Activated CD4-positive, CD25-positive, alpha-beta regulatory T cell treated with anti-CD3 and anti-CD28 coated beads, Interleukin-2, amount 50 U/mL, for 72 hours (primary cell): Measurements from ENCODE around the gene ROR2.

Experiments
- DNase-seq: peaks from one replicate; pipeline ENCODE4 v3.0.0; 2021

The ROR2 gene

DNA sequence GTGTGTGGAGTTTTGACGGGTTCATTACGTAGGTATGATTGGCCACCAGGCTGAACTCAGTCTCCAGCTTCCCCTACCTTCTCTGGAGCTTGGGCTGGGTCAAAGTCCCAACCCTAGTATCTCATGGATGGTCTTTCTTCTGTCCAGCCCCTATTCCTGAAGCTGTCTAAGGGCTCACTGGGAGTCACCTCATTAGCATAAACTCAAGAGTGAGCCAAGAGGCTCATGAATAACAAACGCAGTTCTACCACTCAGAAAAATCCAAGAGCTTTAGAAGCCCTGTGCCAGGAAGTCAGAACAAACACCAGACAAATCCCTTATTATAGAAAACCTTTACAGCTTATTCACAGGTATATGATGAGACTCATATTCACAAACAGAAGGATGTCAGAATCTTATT lies 346.1 kb downstream of the ROR2 start:
- no peak for DNase-seq

- DNase-seq = no peak
These were observed 350.5 kb downstream of the ROR2 start for GRCh38 chr9:91599564-91599963.

DNA sequence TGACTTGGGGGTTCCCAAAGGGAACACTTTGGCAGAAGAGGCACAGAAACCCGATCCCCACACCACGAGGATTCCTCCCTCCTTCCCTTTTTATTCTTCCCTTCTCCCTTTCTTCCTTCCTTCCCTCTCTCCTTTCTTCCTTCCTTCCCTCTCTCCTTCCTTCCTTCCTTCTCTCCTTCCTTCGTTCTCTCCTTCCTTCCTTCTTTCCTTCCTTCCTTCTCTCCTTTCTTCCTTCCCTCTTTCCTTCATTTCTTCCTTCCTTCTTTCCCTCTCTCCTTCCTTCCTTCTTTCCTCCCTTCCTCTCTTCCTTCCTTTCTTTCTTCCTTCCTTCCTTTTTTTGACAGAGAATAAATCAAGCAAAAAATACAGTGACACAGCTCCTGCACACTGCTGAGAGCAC lies 358.4 kb downstream of the ROR2 start:
- DNase-seq = no peak

- no peak for DNase-seq
These were observed 360.9 kb downstream of the ROR2 start for GRCh38 chr9:91589101-91589553.

GRCh38 chr9:91586282-91586681 lies 363.7 kb downstream of the ROR2 start:
- DNase-seq = no peak

- DNase-seq = no peak
These were observed 366.1 kb downstream of the ROR2 start for GRCh38 chr9:91583966-91584365.

DNA sequence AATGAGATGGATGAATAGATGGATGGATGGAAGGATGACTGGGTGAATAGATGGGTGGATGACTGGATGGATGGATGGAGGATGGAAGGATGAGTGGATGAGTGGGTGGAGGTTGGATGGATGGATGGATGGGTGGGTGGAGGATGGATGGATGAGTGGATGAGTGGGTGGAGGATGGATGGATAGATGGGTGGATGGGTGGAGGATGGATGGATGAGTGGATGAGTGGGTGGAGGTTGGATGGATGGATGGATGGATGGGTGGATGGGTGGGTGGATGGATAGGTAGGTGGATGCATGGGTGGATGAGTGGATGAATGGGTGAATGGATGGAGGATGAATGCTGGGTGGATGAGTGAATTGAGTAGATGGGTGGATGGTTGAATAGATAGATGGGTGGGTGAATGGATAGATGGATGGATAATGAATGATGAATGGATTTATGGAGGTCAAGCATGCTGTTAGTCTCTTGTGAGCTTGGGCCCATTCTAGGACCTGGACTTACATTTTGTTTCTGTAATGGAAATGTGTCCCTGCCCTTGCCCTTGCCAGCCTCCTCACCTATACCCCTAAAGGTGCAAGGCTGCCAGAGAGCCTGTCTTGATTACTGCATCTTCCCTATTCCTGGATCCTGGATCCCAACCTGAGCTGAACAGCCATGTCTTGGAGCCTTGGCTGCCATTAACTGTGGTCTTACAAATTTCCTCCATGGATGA lies 366.7 kb downstream of the ROR2 start:
- no peak for DNase-seq

DNA sequence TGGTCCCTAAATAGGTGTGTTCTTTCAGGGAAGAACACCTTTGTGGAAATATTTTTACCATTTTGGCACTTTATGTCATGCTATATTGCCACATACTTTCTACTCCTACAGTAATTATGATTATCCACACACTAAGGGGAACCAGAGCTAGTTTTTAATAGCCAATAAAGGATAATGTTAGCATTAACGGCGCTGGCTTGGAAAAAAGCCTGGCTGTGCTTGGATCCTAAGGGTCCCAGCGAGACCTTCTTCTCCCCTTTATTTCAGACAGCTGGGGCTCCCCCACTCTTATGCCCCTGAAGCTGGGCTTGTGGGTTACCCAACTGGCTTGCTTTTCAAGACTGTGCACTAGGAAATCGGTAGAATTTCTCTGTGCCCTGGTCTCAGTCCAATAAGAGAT lies 367.8 kb downstream of the ROR2 start:
- DNase-seq = no peak

DNA sequence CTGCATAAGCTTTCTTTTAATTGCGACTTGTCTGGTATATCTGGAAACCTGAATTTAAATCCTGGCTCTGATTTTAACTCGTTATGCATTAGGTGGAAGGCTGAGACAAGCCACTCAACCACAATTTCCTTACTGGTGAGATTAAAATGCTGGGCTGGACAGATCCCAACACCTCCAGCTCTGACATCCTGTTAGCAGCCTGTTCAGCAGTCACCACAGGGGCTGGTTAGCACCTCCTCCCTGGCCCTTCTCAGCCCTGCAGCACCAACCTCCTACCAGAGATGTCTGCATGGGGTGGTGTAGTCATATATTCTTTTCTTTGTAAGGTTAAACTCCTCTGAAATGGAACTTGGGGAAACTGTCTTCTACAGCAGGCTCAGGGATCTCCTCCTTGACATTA lies 369.9 kb downstream of the ROR2 start:
- DNase-seq = no peak

DNA sequence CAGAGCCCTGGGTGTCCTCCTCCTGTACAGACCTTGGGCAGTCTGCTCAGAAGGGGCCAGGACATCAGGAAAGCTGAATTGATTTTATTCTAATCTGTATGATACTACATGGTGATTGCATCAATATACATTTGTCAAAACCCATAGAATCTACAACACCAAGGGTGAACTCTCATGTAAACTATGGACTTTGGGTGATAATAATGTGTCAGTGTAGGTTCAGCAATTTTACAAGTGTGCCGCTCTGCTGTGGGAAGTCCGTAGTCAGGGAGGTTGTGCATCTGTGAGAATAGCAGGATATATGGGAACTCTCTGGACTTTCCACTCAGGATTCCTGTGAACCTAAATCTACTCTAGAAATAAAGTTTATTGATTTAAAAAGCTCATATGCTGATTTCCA lies 371.1 kb downstream of the ROR2 start:
- DNase-seq = no peak

GRCh38 chr9:91577633-91578061 lies 372.4 kb downstream of the ROR2 start:
- no peak for DNase-seq

DNA sequence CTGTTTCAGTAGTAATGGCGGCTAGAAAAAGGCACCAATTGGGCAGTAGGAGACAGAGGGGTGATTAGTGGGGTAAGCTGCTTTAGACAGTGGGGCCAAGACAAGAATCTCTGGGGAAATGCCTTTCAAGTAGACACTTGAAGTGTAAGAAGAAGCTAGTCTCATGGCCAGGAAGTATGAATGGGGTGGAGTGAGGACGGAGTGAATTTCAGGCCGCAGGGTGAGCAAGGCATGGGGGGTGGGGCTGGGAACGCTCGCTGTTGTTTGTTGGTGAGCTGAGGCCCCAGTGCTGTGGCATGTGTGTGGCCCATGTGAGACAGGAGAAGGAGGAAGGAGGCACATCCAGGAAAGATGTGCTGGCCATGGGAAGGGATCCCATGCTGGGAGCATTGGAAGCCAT lies 377.2 kb downstream of the ROR2 start:
- DNase-seq = no peak

DNA sequence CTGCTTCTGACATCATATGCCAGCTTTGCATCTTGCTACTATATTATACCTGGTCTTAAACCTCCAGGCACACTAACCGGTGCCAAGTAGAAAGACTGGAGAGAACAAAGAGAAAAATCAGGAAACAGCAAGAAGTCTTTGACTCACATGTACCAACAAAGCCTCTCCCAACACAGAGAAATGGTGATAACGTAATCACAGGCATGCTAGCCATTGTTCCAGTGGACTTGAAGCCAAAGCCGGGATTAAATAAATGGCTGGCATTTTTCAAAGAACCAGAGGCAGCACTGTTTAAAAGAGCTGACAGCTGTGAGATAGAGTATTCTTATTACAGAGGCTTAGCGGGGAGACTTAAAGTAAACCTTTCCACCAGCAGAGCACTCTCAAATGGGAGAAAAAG lies 378.0 kb downstream of the ROR2 start:
- no peak for DNase-seq

- no peak for DNase-seq
These were observed 379.0 kb downstream of the ROR2 start for GRCh38 chr9:91571036-91571435.

DNA sequence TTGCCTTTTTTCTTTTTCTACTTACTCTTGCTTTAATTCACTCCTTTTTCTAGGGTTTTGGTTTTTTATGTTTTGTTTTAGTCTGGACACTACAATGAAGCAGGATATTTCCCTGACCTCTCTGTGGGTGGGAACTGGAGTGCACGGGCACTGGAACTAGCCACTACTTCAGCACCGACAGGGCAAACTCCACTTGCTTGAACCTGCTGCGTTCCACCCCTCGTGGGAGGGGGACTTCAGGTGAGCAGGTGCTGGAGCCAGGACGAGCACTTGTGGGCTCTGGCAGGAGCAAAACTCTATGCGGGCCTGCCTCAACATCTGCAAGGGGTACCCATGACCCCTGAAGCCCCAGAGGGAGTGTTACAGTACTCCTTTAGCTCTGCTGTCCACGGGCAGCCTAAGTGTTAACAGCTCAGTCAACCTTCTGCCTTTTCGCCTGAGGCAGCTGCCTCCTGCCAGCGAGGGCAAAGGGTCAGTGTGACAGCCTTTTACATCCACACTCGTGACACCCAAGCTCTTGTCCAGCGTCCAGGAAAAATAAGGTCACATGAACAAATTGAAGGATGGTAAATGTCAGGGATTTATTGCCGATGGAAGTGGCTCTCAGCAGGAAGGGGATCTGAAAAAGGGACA lies 382.3 kb downstream of the ROR2 start:
- DNase-seq = no peak

DNA sequence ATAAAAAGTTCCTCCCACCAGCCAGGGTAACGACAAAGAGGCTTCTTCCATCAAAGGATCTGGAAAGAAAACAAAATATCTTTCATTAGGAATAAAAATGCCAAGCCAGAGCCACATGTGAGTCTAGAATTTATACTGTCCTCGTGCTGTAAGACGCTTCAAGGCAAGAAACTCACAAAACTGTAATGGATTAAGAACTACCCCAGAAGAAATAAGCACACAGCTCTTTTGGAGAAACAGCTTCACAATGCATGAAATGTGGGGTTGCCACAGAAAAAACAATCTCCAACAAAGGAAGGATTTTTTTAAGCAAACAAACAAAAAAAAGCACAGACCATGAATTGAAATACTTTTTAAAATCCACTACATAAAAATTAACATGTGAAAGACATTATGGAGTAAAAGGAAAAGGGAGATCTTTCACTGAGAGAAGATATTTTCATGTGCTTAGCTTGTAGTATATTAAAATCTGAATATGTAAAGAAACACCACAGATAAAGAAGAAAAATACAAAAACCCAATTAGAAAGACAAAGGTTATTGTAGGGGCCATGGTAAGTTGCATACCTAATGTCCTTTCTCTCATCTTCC lies 385.9 kb downstream of the ROR2 start:
- no peak for DNase-seq

- DNase-seq = no peak
These were observed 387.6 kb downstream of the ROR2 start for GRCh38 chr9:91562416-91562815.

DNA sequence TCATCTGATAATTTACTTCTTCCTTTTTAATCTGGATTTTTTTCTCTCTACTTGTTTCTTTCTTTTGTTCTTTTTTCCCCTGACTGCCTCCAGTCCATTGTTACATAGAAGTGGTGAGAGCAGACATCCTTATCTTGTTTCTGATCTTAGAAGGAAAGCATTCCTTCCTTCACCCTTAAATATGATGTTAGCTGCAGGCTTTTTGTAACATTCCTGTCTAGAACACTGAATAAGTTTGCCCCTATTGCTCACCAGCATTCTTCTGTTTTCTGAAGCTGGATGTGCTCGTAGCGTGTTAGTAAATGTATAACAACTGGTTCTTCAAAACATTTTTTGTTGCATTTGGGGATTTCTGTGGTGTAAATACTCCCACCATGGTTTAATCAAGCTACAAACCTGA lies 389.7 kb downstream of the ROR2 start:
- no peak for DNase-seq

DNA sequence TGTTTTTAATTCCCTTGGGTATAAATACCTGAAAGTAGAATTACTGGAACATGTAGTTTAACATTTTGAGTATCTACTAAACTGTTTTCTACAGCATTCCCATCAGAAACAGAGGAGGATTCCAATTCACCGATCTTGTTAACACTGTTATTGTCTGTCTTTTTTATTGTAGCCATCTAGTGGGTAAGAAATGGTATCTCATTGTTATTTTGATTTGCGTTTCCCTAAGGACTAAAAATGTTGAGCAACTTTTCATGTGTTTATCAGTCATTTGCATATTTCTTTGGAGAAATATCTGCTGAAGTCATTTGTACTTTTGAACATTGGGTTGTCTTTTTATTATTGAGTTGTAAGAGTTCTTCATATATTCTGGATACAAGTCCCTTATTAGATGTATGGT lies 391.1 kb downstream of the ROR2 start:
- no peak for DNase-seq

- DNase-seq = no peak
These were observed 391.6 kb downstream of the ROR2 start for GRCh38 chr9:91558395-91558794.

DNA sequence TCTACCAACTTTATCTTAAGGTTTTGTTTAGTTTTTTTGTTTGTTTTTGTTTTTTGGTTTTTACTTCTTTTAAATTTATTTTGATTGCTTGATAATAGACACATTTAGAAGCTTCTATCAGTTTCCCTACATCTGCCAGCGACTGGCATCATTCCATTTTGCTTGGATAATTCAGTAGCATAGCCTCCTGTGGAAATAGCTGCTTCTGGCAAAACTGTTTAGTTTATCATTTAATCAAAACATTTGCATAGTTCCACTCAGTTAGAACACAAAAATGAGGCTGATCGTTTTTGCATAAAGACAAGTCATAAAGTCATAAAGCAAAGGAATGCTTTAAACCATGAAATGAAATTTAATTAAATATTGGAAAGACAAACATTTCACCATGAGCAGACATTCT lies 392.7 kb downstream of the ROR2 start:
- no peak for DNase-seq

GRCh38 chr9:91555132-91555531 lies 394.9 kb downstream of the ROR2 start:
- no peak for DNase-seq

- no peak for DNase-seq
These were observed 400.9 kb downstream of the ROR2 start for GRCh38 chr9:91549177-91549576.

DNA sequence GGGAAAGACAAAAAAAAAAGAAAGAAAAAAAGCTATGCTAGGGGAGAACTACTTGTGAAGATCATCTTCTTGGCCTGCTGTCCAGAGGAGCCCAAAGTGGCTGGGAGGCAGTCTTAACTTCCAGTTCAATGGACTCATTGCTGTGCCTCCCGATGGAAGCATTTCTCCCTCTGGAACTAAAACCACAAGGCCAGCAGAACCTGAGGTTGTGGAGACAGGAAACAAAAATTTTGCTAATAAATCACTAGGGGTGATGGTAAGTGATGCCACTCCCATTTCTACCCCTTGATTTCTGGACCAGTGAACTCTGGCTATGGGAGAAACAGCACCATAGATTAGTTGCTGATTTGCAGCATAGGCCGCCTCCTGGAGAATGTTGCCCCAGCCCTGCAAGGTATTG lies 402.9 kb downstream of the ROR2 start:
- no peak for DNase-seq

GRCh38 chr9:91546574-91546973 lies 403.5 kb downstream of the ROR2 start:
- DNase-seq = no peak
